Right lobe of liver (tissue), 4 donors: ENCODE measurements around the gene SH3PXD2A.

ENCODE experiments used
- CTCF ChIP-seq, 4 donors: fragments of 200-600 bp in 3 of 4; fragments of 450-650 bp in 1 of 4; IDR thresholded peaks; one replicate each; pipeline versions ENCODE4 v1.5.1 to v1.8.0; 2016 to 2022; ENCODE audit warnings: antibody characterized with exemption in 4 of 4, mild to moderate bottlenecking in 2 of 4
- POLR2A ChIP-seq: fragments of 450-650 bp; IDR thresholded peaks from one replicate; pipeline ENCODE4 v1.6.1; 2017; ENCODE audit warnings: antibody characterized with exemption, mild to moderate bottlenecking
- donor health status: DM: no; HTN: no; CAD: no.
- donor health status: DM: no; HTN: no; CAD: no.
- donor health status: DM: no; HTN: yes; CAD: no.

GRCh38 chr10:103789161-103789560 is 66.2 kb downstream of the SH3PXD2A start:
- TF ChIP-seq CTCF (IDR thresholded peaks at IDR 0.05) (no peak), POLR2A (no peak)
